A549 (cell line): ENCODE measurements around the gene TRIM15.

Experiments used
- CTCF ChIP-seq: fragments of >200 bp; sonication (Bioruptor Twin); formaldehyde crosslinking; IDR thresholded peaks from 3 replicates; pipeline ENCODE4 v1.5.1; 2016
- HMGXB4 ChIP-seq: fragments of 250-450 bp; sonication (Bioruptor Pico); IDR thresholded peaks from 2 replicates; pipeline ENCODE4 v1.5.0; 2021; ENCODE audit warnings: mild to moderate bottlenecking, moderate library complexity, borderline replicate concordance
- KDM5A ChIP-seq: fragments of 200-600 bp; sonication (generic); IDR thresholded peaks from 2 replicates; pipeline ENCODE4 v1.6.1; 2016; ENCODE audit warnings: antibody characterized with exemption, mild to moderate bottlenecking
- MAZ ChIP-seq: fragments of 150-350 bp; IDR thresholded peaks from 2 replicates; pipeline ENCODE4 v1.6.1; 2014; ENCODE audit warnings: antibody characterized with exemption, low read depth, low read length, borderline replicate concordance
- POLR2A ChIP-seq: IDR thresholded peaks from 2 replicates; pipeline ENCODE4 v1.6.1; 2012; ENCODE audit warnings: mild to moderate bottlenecking, low read length
- RAD21 ChIP-seq, 2 experiments: fragments of >200 bp in 1 of 2; sonication (Bioruptor Twin) in 1 of 2; formaldehyde crosslinking in 1 of 2; IDR thresholded peaks in 1 of 2; conservative IDR thresholded peaks in 1 of 2; 2 replicates in 1 of 2; 3 replicates in 1 of 2; pipeline ENCODE4 v1.6.1; 2012 to 2018; ENCODE audit warnings: inconsistent platforms in 1 of 2
- SMC3 ChIP-seq: fragments of >200 bp; sonication (Bioruptor Twin); formaldehyde crosslinking; IDR thresholded peaks from 3 replicates; pipeline ENCODE4 v1.6.1; 2018; ENCODE audit warnings: inconsistent platforms

- TF ChIP-seq SMC3: no peak
- no peak for TF ChIP-seq HMGXB4 (CRISPR knock-in tag)
- TF ChIP-seq MAZ: no peak
- TF ChIP-seq KDM5A: no peak
- no peak for TF ChIP-seq CTCF
- TF ChIP-seq RAD21 (conservative IDR thresholded peaks at IDR 0.05 in 1 of 2, IDR thresholded peaks at IDR 0.05 in 1 of 2): no peak
- TF ChIP-seq POLR2A: no peak
Observed at GRCh38 chr6:30206152-30206551, 42.8 kb downstream of the TRIM15 start.
